ENCODE data around the gene TTBK2.

- TF ChIP-seq CTCF (IDR thresholded peaks at IDR 0.05; ENCODE audit: extremely low read depth in 1 of 2, insufficient read depth in 1 of 2, low read depth in 1 of 2, low read length in 2 of 2): no peak
- TF ChIP-seq POLR2A (IDR thresholded peaks at IDR 0.05; ENCODE audit: low read depth, low read length): no peak
- TF ChIP-seq EZH2 (IDR thresholded peaks at IDR 0.05; ENCODE audit: borderline replicate concordance, low read depth, low read length, severe bottlenecking): no peak
- no peak for TF ChIP-seq POLR2AphosphoS5 (IDR thresholded peaks at IDR 0.05; ENCODE audit: insufficient read depth, low read depth, low read length)
- no peak for TF ChIP-seq FOS (IDR thresholded peaks at IDR 0.05; ENCODE audit: borderline replicate concordance, insufficient read depth, low read length)
- no peak for TF ChIP-seq JUN (IDR thresholded peaks at IDR 0.05; ENCODE audit: borderline replicate concordance, insufficient read depth, insufficient read length, low read depth)
- no peak for TF ChIP-seq MAX (IDR thresholded peaks at IDR 0.05; ENCODE audit: insufficient read depth, insufficient read length)
- TF ChIP-seq GATA2 (IDR thresholded peaks at IDR 0.05; ENCODE audit: insufficient read depth, insufficient read length, low read depth, low read length): no peak
These were observed 182.8 kb downstream of the TTBK2 start for GRCh38 chr15:42737529-42738328.
